22Rv1 (cell line): Measurements from ENCODE around the gene WDR33.

Source experiments
- H3K27ac ChIP-seq: fragments of 450-650 bp; 2 replicates; pipeline ENCODE4 v1.5.1; 2017
- ZFX ChIP-seq: fragments of 450-650 bp; IDR thresholded peaks from 2 replicates; pipeline ENCODE4 v1.6.1; 2017; ENCODE audit warnings: antibody characterized with exemption, borderline replicate concordance
- TF ChIP-seq, protein P1 (sequence below): fragments of 450-650 bp; IDR thresholded peaks from 2 replicates; pipeline ENCODE4 v1.5.1; 2017; ENCODE audit warnings: mild to moderate bottlenecking

WDR33 gene

DNA sequence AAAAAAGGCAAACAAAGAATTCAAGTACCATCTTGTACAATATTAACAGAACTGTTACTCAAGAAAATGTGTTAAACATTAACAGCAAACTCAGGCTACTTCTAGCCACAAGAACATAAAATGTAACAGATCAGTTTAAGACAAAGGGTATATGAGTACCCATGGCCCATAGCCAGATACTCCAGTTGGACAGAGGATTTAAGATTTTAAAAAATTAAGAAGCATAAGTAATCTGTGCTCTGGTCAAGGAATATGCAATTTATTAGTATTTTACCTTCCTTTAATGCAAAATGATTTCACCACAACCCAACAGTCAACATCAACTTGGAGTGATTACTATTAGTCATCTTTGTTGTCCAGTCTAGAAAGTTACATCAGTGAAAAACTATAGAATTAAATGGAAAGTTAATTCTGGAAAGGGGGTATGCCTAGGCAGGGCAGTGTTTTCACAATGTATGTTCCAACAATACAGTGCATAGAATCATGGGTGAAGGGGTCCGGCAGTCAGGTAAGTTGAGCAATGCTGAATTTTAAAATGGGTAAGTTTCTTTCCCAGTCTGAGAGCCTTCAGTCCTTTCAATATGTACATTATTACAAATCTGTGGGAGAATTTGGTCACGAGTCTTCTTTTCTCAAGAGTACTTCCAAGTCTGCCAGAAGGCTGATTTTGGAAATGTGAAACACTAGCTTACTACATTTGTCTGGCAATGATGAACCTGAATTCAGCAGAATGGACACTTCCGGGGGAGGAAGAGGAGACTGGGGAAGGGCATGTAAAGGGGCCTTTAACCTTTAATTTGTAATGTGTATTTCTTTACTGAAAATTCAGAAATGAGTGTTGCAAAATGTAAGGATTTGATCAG is 75.2 kb downstream of the WDR33 start:
- no peak overlapping the region for H3K27ac ChIP-seq
- no peak for TF ChIP-seq ZFX
- TF ChIP-seq, protein P1, sequence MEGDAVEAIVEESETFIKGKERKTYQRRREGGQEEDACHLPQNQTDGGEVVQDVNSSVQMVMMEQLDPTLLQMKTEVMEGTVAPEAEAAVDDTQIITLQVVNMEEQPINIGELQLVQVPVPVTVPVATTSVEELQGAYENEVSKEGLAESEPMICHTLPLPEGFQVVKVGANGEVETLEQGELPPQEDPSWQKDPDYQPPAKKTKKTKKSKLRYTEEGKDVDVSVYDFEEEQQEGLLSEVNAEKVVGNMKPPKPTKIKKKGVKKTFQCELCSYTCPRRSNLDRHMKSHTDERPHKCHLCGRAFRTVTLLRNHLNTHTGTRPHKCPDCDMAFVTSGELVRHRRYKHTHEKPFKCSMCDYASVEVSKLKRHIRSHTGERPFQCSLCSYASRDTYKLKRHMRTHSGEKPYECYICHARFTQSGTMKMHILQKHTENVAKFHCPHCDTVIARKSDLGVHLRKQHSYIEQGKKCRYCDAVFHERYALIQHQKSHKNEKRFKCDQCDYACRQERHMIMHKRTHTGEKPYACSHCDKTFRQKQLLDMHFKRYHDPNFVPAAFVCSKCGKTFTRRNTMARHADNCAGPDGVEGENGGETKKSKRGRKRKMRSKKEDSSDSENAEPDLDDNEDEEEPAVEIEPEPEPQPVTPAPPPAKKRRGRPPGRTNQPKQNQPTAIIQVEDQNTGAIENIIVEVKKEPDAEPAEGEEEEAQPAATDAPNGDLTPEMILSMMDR: no peak

DNA sequence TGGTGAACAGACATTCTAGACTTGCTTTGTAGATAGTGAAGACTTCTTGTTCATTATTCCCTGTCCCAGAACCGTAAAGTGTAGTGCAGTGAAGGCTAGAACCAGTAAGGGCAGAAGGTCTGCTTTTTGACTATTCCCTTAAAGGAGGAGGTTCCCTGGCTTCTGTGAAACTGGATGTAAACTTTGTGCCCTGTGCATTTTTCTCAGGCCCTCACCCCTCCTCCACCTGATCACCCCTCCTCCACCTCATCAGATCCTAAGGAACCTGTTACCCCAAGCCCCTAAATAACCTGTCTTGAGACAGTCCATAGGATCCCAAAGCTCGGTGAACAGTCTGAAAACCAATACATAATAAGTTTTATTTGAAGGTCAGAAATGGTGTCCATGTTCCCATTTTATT is 75.9 kb downstream of the WDR33 start:
- H3K27ac ChIP-seq: no peak overlapping the region
- TF ChIP-seq, protein P1: no peak
- TF ChIP-seq ZFX: no peak

DNA sequence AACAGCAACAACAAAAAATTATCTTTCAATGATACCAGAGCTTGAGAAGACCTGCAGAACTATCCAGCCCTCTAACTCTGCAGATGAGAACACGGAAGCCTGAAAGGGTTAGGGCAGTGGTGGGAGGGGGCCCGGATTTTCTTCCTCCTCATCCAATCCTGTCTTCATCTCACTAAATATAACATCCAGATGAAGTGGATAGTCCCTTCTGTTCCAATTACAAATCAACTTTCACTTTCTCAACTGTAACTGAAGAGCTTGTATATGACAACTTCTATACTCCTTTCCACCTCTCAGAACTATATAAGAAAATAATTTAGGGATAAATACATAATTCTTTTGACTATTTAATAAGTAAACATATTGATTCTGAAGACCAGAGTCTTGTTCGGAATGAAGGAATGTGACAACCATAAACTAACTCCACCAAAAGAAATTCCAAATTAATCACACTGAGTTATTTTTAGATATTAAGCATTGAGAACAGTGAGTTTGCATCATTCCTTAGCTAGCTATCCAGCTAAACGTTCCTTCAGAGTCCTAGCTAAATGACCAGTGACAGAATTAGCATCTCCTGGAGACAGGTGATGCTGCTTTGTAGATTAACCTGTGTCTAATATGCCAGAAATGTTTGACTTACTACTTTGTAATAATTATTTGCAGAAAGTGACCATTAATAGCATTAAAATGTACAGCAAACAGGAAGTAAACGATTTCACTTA is 77.0 kb downstream of the WDR33 start:
- TF ChIP-seq, protein P1: no peak
- TF ChIP-seq ZFX: no peak
- no peak overlapping the region for H3K27ac ChIP-seq

DNA sequence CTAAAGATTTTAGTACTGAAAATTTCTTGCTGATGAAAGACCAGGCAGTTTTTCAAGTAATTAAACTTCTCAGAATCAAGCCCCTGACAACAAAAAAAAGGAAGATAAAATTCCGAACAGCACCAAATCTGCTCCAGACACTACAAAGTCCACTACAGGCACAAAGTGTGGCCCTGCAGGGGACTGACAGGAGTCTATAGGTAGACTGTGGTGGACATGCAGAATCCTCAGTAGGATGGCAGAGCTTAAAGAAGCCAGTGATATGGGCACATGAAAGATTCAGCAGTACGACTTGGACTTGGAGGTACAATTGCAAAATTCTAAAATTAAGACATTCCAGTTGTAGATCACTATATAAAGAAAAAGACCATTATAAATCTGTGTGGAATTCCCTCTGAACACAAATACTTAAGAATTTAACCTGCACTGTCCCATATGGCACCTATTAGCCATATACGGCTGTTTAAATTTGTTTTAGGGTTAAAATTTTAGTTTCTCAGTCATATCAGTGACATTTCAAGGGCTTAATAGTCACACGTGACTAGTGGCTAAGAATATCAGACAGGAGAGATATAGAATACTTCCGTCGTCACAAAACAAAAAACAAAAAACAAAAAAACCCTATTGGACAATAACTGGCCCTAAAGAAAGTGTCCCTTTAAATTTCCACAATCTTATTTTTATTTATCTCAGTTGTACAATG is 77.7 kb downstream of the WDR33 start:
- TF ChIP-seq, protein P1: no peak
- TF ChIP-seq ZFX: no peak

DNA sequence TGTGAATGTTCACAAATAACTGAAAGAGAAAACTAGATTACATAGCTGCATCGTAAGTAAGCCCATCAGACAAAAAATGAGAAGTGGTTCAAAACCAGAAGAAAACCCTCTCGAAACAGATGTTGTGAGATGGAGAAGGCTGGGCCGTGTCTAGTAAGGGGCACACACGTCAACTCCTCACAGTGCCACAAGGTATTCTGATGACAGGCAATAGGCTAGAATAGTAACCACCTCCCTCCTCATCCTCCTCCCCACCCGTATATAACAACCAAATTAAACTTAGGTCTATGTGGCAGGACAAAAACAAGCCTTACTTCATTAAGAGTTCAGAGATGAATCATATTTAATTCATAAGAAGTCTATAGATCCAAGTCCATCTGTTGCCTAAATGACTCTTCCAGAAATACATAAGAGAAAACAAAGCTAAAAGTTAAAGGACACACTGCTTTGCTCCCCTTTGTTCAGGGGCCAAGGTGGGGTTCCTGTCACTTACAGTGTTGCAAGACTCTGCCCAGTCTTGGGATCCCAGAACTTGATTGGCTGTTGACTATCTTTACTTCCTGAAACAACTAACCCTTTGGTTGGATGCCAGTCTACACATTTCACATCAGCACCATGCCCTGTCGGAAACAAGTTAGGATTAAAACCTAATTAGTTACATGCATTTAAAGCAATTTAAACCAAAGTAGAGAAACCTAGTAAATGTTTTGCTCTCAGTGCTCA is 84.7 kb downstream of the WDR33 start:
- no peak for TF ChIP-seq ZFX
- TF ChIP-seq, protein P1: no peak
- no peak overlapping the region for H3K27ac ChIP-seq

More for the DNA sequence above, 77.7 kb downstream of the WDR33 start:
- H3K27ac ChIP-seq: no peak overlapping the region

DNA sequence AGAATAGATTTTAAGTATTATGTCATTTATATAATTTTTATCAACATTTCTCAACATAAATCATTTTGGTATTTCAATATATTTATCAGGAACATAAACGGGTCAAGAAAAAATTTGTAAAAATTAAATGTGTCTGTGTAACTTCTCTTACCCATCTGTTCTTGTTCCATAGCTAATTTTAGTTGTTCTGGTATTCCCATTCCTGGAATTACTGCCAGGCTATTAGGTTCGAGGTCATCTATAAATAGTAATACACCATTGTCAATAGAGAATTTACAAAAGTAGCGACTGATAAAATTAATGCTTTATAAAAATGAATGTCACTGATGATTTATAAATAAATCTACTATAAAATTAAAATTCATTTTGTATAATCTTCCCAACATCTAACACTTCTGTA is 88.2 kb downstream of the WDR33 start:
- H3K27ac ChIP-seq: no peak overlapping the region
- TF ChIP-seq, protein P1: no peak
- no peak for TF ChIP-seq ZFX
